GM12892 (cell line): ENCODE measurements around the gene KANTR.

Experiments used
- POLR2A ChIP-seq: IDR thresholded peaks from 2 replicates; pipeline ENCODE4 v1.6.1; 2011; ENCODE audit warnings: low read depth, low read length, control low read depth
- POLR2AphosphoS5 ChIP-seq: IDR thresholded peaks from 2 replicates; pipeline ENCODE4 v1.6.1; 2011; ENCODE audit warnings: low read depth, low read length, control low read depth
- TAF1 ChIP-seq: IDR thresholded peaks from 2 replicates; pipeline ENCODE4 v1.6.1; 2011; ENCODE audit warnings: low read depth, mild to moderate bottlenecking, control low read depth, low read length, borderline replicate concordance

- TF ChIP-seq POLR2AphosphoS5 (no peak), POLR2A (no peak), TAF1 (no peak)
These were observed 4.0 kb upstream of the KANTR start for GRCh38 chrX:53089925-53090324.
